HepG2 (cell line): ENCODE results near the gene CERS5. TPM values are rescaled to one million over a fixed set of nuclear protein-coding genes. Genes with fewer than 3 reads are reported as not detected.

Experiments used
- BCL3 ChIP-seq: sonication (generic); formaldehyde crosslinking; IDR thresholded peaks from 2 replicates; pipeline ENCODE4 v1.5.1; 2020; ENCODE audit warnings: mild to moderate bottlenecking, missing genetic modification reagents, moderate library complexity
- DZIP1 ChIP-seq: sonication (generic); formaldehyde crosslinking; IDR thresholded peaks from 2 replicates; pipeline ENCODE4 v1.5.0; 2020; ENCODE audit warnings: mild to moderate bottlenecking, missing genetic modification reagents
- FIP1L1 ChIP-seq: fragments of 200-400 bp; formaldehyde crosslinking; IDR thresholded peaks from 2 replicates; pipeline ENCODE4 v1.6.1; 2018; ENCODE audit warnings: low read depth, mild to moderate bottlenecking, low read length, moderate library complexity, borderline replicate concordance; ENCODE audit not compliant: insufficient read depth
- KDM5A ChIP-seq: fragments of 200-600 bp; sonication (generic); IDR thresholded peaks from 2 replicates; pipeline ENCODE4 v1.7.0; 2018; ENCODE audit warnings: antibody characterized with exemption, mild to moderate bottlenecking, low read length, borderline replicate concordance
- PHF8 ChIP-seq: sonication (generic); formaldehyde crosslinking; IDR thresholded peaks from 2 replicates; pipeline ENCODE4 v1.5.0; 2020; ENCODE audit warnings: missing genetic modification reagents
- PRPF4 ChIP-seq: fragments of 200-400 bp; formaldehyde crosslinking; IDR thresholded peaks from 2 replicates; pipeline ENCODE4 v1.6.1; 2016; ENCODE audit warnings: low read length, low read depth; ENCODE audit not compliant: poor library complexity, severe bottlenecking
- REXO4 ChIP-seq: sonication (generic); formaldehyde crosslinking; IDR thresholded peaks from 2 replicates; pipeline ENCODE4 v1.8.0; 2022; ENCODE audit warnings: missing genetic modification reagents, mild to moderate bottlenecking, borderline replicate concordance
- RNF2 ChIP-seq: fragments of 450-650 bp; conservative IDR thresholded peaks from 2 replicates; pipeline ENCODE4 v1.6.1; 2016; ENCODE audit warnings: low read depth
- RORA ChIP-seq: sonication (generic); formaldehyde crosslinking; IDR thresholded peaks from 2 replicates; pipeline ENCODE4 v1.5.0; 2020; ENCODE audit warnings: mild to moderate bottlenecking, missing genetic modification reagents, moderate library complexity
- SNAPC5 ChIP-seq: sonication (generic); formaldehyde crosslinking; IDR thresholded peaks from 2 replicates; pipeline ENCODE4 v1.8.1; 2023; ENCODE audit warnings: mild to moderate bottlenecking, missing genetic modification reagents, borderline replicate concordance
- SOX6 ChIP-seq, 2 experiments: fragments of 450-650 bp in 1 of 2; sonication (generic) in 1 of 2; formaldehyde crosslinking in 1 of 2; IDR thresholded peaks; 2 replicates each; pipeline versions ENCODE4 v1.4.0 to v1.6.1; 2017 to 2020; ENCODE audit warnings: antibody characterized with exemption in 1 of 2, mild to moderate bottlenecking in 1 of 2, missing genetic modification reagents in 1 of 2
- ZNF432 ChIP-seq: sonication (generic); formaldehyde crosslinking; IDR thresholded peaks from 2 replicates; pipeline ENCODE4 v1.5.0; 2020; ENCODE audit warnings: missing genetic modification reagents, mild to moderate bottlenecking, borderline replicate concordance
- ZNF446 ChIP-seq: sonication (generic); formaldehyde crosslinking; IDR thresholded peaks from 2 replicates; pipeline ENCODE4 v1.5.0; 2020; ENCODE audit warnings: mild to moderate bottlenecking, missing genetic modification reagents
- ZNF644 ChIP-seq: IDR thresholded peaks from 2 replicates; pipeline ENCODE4 v1.6.1; 2016; ENCODE audit warnings: low read depth
- polyA plus RNA-seq, 8 experiments: library from polyadenylated mRNA; depleted of rRNA in 3 of 8; stranded (reverse) in 7 of 8; unstranded in 1 of 8; fragments of >200 nt; fragmentation: Illumina TruSeq in 4 of 8; extraction: Trizol in 4 of 8; gene quantifications; 2 replicates each; pipeline versions ENCODE4 v1.2.1 to v1.2.3, GENCODE V29; 2011 to 2016; ENCODE audit warnings: low read depth in 4 of 8, missing spikeins in 1 of 8, mixed read lengths in 1 of 8; ENCODE audit not compliant: insufficient read depth in 1 of 8
- total RNA-seq, 5 experiments: library from RNA; depleted of rRNA; stranded (reverse); fragments of >200 nt; fragmentation: Illumina TruSeq; extraction: Trizol; gene quantifications; 2 replicates each; pipeline ENCODE4 v1.2.3, GENCODE V29; 2016; ENCODE audit warnings: low read depth in 1 of 5
- TF ChIP-seq, protein P1 (sequence below): sonication (generic); formaldehyde crosslinking; IDR thresholded peaks from 2 replicates; pipeline ENCODE4 v1.4.0; 2020; ENCODE audit warnings: missing genetic modification reagents, borderline replicate concordance
- TF ChIP-seq, protein P2 (sequence below): sonication (generic); formaldehyde crosslinking; IDR thresholded peaks from 2 replicates; pipeline ENCODE4 v1.5.0; 2020; ENCODE audit warnings: mild to moderate bottlenecking, missing genetic modification reagents, borderline replicate concordance

The CERS5 gene
- total and polyA plus RNA-seq, 2 of the 13 experiments (the other 11 are each of a cell fraction or from before 2014, with no cell fraction given) = 22.3 to 48.8 TPM

- TF ChIP-seq, protein P1, sequence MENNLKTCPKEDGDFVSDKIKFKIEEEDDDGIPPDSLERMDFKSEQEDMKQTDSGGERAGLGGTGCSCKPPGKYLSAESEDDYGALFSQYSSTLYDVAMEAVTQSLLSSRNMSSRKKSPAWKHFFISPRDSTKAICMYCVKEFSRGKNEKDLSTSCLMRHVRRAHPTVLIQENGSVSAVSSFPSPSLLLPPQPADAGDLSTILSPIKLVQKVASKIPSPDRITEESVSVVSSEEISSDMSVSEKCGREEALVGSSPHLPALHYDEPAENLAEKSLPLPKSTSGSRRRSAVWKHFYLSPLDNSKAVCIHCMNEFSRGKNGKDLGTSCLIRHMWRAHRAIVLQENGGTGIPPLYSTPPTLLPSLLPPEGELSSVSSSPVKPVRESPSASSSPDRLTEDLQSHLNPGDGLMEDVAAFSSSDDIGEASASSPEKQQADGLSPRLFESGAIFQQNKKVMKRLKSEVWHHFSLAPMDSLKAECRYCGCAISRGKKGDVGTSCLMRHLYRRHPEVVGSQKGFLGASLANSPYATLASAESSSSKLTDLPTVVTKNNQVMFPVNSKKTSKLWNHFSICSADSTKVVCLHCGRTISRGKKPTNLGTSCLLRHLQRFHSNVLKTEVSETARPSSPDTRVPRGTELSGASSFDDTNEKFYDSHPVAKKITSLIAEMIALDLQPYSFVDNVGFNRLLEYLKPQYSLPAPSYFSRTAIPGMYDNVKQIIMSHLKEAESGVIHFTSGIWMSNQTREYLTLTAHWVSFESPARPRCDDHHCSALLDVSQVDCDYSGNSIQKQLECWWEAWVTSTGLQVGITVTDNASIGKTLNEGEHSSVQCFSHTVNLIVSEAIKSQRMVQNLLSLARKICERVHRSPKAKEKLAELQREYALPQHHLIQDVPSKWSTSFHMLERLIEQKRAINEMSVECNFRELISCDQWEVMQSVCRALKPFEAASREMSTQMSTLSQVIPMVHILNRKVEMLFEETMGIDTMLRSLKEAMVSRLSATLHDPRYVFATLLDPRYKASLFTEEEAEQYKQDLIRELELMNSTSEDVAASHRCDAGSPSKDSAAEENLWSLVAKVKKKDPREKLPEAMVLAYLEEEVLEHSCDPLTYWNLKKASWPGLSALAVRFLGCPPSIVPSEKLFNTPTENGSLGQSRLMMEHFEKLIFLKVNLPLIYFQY (CRISPR knock-in tag) = no peak
- no peak for TF ChIP-seq ZNF432 (CRISPR knock-in tag)
- TF ChIP-seq DZIP1 (CRISPR knock-in tag) = no peak
- no peak for TF ChIP-seq RNF2
- no peak for TF ChIP-seq REXO4
- TF ChIP-seq SNAPC5 (CRISPR knock-in tag) = no peak
- TF ChIP-seq ZNF446 (CRISPR knock-in tag) = no peak
- TF ChIP-seq RORA (CRISPR knock-in tag) = no peak
- TF ChIP-seq, protein P2, sequence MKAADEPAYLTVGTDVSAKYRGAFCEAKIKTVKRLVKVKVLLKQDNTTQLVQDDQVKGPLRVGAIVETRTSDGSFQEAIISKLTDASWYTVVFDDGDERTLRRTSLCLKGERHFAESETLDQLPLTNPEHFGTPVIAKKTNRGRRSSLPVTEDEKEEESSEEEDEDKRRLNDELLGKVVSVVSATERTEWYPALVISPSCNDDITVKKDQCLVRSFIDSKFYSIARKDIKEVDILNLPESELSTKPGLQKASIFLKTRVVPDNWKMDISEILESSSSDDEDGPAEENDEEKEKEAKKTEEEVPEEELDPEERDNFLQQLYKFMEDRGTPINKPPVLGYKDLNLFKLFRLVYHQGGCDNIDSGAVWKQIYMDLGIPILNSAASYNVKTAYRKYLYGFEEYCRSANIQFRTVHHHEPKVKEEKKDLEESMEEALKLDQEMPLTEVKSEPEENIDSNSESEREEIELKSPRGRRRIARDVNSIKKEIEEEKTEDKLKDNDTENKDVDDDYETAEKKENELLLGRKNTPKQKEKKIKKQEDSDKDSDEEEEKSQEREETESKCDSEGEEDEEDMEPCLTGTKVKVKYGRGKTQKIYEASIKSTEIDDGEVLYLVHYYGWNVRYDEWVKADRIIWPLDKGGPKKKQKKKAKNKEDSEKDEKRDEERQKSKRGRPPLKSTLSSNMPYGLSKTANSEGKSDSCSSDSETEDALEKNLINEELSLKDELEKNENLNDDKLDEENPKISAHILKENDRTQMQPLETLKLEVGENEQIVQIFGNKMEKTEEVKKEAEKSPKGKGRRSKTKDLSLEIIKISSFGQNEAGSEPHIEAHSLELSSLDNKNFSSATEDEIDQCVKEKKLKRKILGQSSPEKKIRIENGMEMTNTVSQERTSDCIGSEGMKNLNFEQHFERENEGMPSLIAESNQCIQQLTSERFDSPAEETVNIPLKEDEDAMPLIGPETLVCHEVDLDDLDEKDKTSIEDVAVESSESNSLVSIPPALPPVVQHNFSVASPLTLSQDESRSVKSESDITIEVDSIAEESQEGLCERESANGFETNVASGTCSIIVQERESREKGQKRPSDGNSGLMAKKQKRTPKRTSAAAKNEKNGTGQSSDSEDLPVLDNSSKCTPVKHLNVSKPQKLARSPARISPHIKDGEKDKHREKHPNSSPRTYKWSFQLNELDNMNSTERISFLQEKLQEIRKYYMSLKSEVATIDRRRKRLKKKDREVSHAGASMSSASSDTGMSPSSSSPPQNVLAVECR (CRISPR knock-in tag) = peak; percentile 77
- no peak for TF ChIP-seq KDM5A
- peak; percentile 25; the same call in 1 of the 2 replicates for TF ChIP-seq PHF8 (CRISPR knock-in tag)
- TF ChIP-seq PRPF4 = no peak
- no peak for TF ChIP-seq ZNF644
- no peak for TF ChIP-seq FIP1L1
- no peak for TF ChIP-seq BCL3 (CRISPR knock-in tag)
- no peak for TF ChIP-seq SOX6 (IDR thresholded peaks at IDR 0.05)
- no peak; the same call in 1 of the 2 replicates for TF ChIP-seq SOX6 (CRISPR knock-in tag; IDR thresholded peaks at IDR 0.05)
Observed at GRCh38 chr12:50103767-50104321, 63.3 kb downstream of the CERS5 start, which contains the start of gene GPD1 (continued).
